LNCAP (cell line): ENCODE data around the gene CACNG3.

Experiments
- CTCF ChIP-seq: fragments of 450-650 bp; IDR thresholded peaks from 2 replicates; pipeline ENCODE4 v1.5.1; 2017; ENCODE audit warnings: mild to moderate bottlenecking

Gene CACNG3

GRCh38 chr16:24281466-24281865 lies 25.3 kb downstream of the CACNG3 start:
- TF ChIP-seq CTCF: no peak

GRCh38 chr16:24282141-24282540 lies 26.0 kb downstream of the CACNG3 start:
- TF ChIP-seq CTCF: no peak

- TF ChIP-seq CTCF: no peak
Measured at GRCh38 chr16:24286741-24287405, 30.7 kb downstream of the CACNG3 start.

GRCh38 chr16:24288516-24288915 lies 32.4 kb downstream of the CACNG3 start:
- TF ChIP-seq CTCF: no peak

- no peak for TF ChIP-seq CTCF
Measured at GRCh38 chr16:24289166-24289700, 33.1 kb downstream of the CACNG3 start.

GRCh38 chr16:24291932-24292331 lies 35.8 kb downstream of the CACNG3 start:
- TF ChIP-seq CTCF: no peak

- TF ChIP-seq CTCF: no peak
Measured at GRCh38 chr16:24294131-24294530, 38.0 kb downstream of the CACNG3 start.

GRCh38 chr16:24297375-24297774 lies 41.2 kb downstream of the CACNG3 start:
- TF ChIP-seq CTCF: no peak
